H1 (cell line): ENCODE results near the gene EGFR. TPM values are rescaled to one million over a fixed set of nuclear protein-coding genes. Genes with fewer than 3 reads are reported as not detected.

Source experiments
- CTCF ChIA-PET: fragments of 300-600 bp; sonication (Branson Sonifier 250); formaldehyde crosslinking; loops from one replicate; lab custom pipeline; 2021; ENCODE audit not compliant: partially characterized antibody; lab: Charles Lee
- POLR2A ChIA-PET: fragments of 300-600 bp; sonication (Branson Sonifier 250); formaldehyde crosslinking; loops from one replicate; lab custom pipeline; 2021; ENCODE audit warnings: inconsistent platforms; ENCODE audit not compliant: partially characterized antibody; lab: Charles Lee
- DNase-seq, 2 experiments: peaks; one replicate each; pipeline versions ENCODE4 v3.0.0 to v3.0.0-alpha.2; 2010 to 2022; ENCODE audit warnings: low spot score in 2 of 2, low read depth in 1 of 2, mixed read lengths in 1 of 2
- FAIRE-seq: peaks from 2 replicates; lab custom pipeline; 2011; peaks lifted over from hg19 to GRCh38; lab: Jason Lieb, UNC
- H2AFZ ChIP-seq: 2 replicates; pipeline ENCODE4 v1.8.1; 2012; ENCODE audit warnings: low read length, inconsistent platforms
- H2AK5ac ChIP-seq: 2 replicates; pipeline ENCODE4 v1.6.1; 2013; ENCODE audit warnings: low read depth, low read length
- H2BK120ac ChIP-seq: replicated peaks from 2 replicates; pipeline ENCODE3; 2013; ENCODE audit warnings: low read depth, low read length, inconsistent platforms
- H2BK12ac ChIP-seq: 2 replicates; pipeline ENCODE4 v1.6.1; 2013; ENCODE audit warnings: low read depth, low read length
- H2BK15ac ChIP-seq: 2 replicates; pipeline ENCODE4 v1.6.1; 2013; ENCODE audit warnings: low read length
- H2BK20ac ChIP-seq: 2 replicates; pipeline ENCODE4 v1.6.1; 2013; ENCODE audit warnings: low read length
- H2BK5ac ChIP-seq: 2 replicates; pipeline ENCODE4 v1.6.1; 2013; ENCODE audit warnings: low read depth, low read length
- H3K14ac ChIP-seq: 2 replicates; pipeline ENCODE4 v1.6.1; 2013; ENCODE audit warnings: inconsistent platforms; ENCODE audit not compliant: insufficient read length
- H3K18ac ChIP-seq: 2 replicates; pipeline ENCODE4 v1.6.1; 2013; ENCODE audit warnings: low read length; ENCODE audit errors: extremely low read depth
- H3K23ac ChIP-seq: 2 replicates; pipeline ENCODE4 v1.6.1; 2013; ENCODE audit warnings: inconsistent platforms; ENCODE audit not compliant: insufficient read length
- H3K23me2 ChIP-seq: 2 replicates; pipeline ENCODE4 v1.6.1; 2013; ENCODE audit warnings: low read depth, low read length
- H3K27ac ChIP-seq: 2 replicates; pipeline ENCODE4 v1.6.1; 2011; ENCODE audit warnings: low read depth, low read length, inconsistent platforms
- H3K27me3 ChIP-seq, 4 experiments: replicated peaks in 1 of 4; 1 replicate in 1 of 4; 2 replicates in 3 of 4; pipeline versions ENCODE4 v1.6.1 to v1.8.1; 2011 to 2013; ENCODE audit warnings: low read length in 3 of 4, mild to moderate bottlenecking in 3 of 4, inconsistent platforms in 2 of 4, mixed read lengths in 2 of 4, moderate library complexity in 1 of 4; ENCODE audit not compliant: control insufficient read depth in 3 of 4, insufficient read depth in 3 of 4; ENCODE audit errors: extremely low read depth in 1 of 4
- H3K36me3 ChIP-seq, 4 experiments: 2 replicates each; pipeline versions ENCODE4 v1.6.1 to v1.8.1; 2011 to 2013; ENCODE audit warnings: mild to moderate bottlenecking in 4 of 4, low read length in 3 of 4, moderate library complexity in 2 of 4, control low read depth in 1 of 4, inconsistent platforms in 1 of 4; ENCODE audit not compliant: insufficient read depth in 4 of 4, control insufficient read depth in 2 of 4
- H3K4ac ChIP-seq: replicated peaks from 2 replicates; pipeline ENCODE3; 2013; ENCODE audit warnings: low read length, low read depth, mixed read lengths, inconsistent platforms; ENCODE audit not compliant: insufficient read length
- H3K4me1 ChIP-seq, 4 experiments: replicated peaks in 1 of 4; 1 replicate in 1 of 4; 2 replicates in 3 of 4; pipeline versions ENCODE4 v1.6.1 to v1.8.1; 2011 to 2013; ENCODE audit warnings: low read length in 3 of 4, inconsistent platforms in 2 of 4, mixed read lengths in 1 of 4; ENCODE audit not compliant: insufficient read depth in 4 of 4, control insufficient read depth in 3 of 4
- H3K4me2 ChIP-seq, 2 experiments: 2 replicates each; pipeline versions ENCODE4 v1.6.1 to v1.8.1; 2011 to 2013; ENCODE audit warnings: low read depth in 2 of 2, low read length in 2 of 2, control low read depth in 1 of 2, inconsistent platforms in 1 of 2, mild to moderate bottlenecking in 1 of 2; ENCODE audit not compliant: insufficient read depth in 1 of 2
- H3K4me3 ChIP-seq, 4 experiments: fragments of 200-600, 300-600 bp in 1 of 4; sonication (generic), shearing (Covaris generic), sonication (Bioruptor Twin) in 1 of 4; 2 replicates each; pipeline versions ENCODE4 v1.5.1 to v1.8.1; 2011 to 2016; ENCODE audit warnings: low read length in 4 of 4, low read depth in 3 of 4, control low read depth in 2 of 4, inconsistent platforms in 2 of 4, mild to moderate bottlenecking in 2 of 4, mixed read lengths in 1 of 4, moderate library complexity in 1 of 4; ENCODE audit not compliant: insufficient read depth in 2 of 4; ENCODE audit errors: extremely low read depth in 1 of 4
- H3K56ac ChIP-seq: replicated peaks from 2 replicates; pipeline ENCODE3; 2013; ENCODE audit warnings: low read depth, mild to moderate bottlenecking, mixed read lengths, low read length, inconsistent platforms; ENCODE audit not compliant: insufficient read length
- H3K79me1 ChIP-seq: 2 replicates; pipeline ENCODE4 v1.6.1; 2013; ENCODE audit warnings: low read depth, low read length, control low read depth
- H3K79me2 ChIP-seq, 2 experiments: 2 replicates each; pipeline versions ENCODE4 v1.6.1 to v1.8.1; 2012 to 2013; ENCODE audit warnings: low read length in 2 of 2, mild to moderate bottlenecking in 2 of 2, inconsistent platforms in 1 of 2; ENCODE audit not compliant: insufficient read depth in 2 of 2, control insufficient read depth in 1 of 2
- H3K9ac ChIP-seq, 4 experiments: replicated peaks in 1 of 4; 1 replicate in 1 of 4; 2 replicates in 3 of 4; pipeline versions ENCODE4 v1.6.1 to v1.8.1; 2011 to 2013; ENCODE audit warnings: low read depth in 3 of 4, low read length in 3 of 4, control low read depth in 2 of 4, mild to moderate bottlenecking in 2 of 4, moderate library complexity in 2 of 4, inconsistent platforms in 1 of 4; ENCODE audit errors: extremely low read depth in 1 of 4
- H3K9me3 ChIP-seq, 2 experiments: 2 replicates each; pipeline versions ENCODE4 v1.6.1 to v1.8.1; 2012 to 2013; ENCODE audit warnings: mild to moderate bottlenecking in 2 of 2, moderate library complexity in 2 of 2, control low read depth in 1 of 2, inconsistent platforms in 1 of 2, low read depth in 1 of 2, low read length in 1 of 2, mixed read lengths in 1 of 2; ENCODE audit not compliant: insufficient read depth in 2 of 2
- H4K20me1 ChIP-seq, 2 experiments: replicated peaks in 1 of 2; 2 replicates each; pipeline versions ENCODE3 to v1.8.1; 2011 to 2013; ENCODE audit warnings: inconsistent platforms in 2 of 2, low read length in 2 of 2, mild to moderate bottlenecking in 1 of 2; ENCODE audit not compliant: insufficient read depth in 2 of 2, control insufficient read depth in 1 of 2
- H4K5ac ChIP-seq: 2 replicates; pipeline ENCODE4 v1.6.1; 2013; ENCODE audit warnings: low read length, low read depth, mixed read lengths, inconsistent platforms; ENCODE audit not compliant: insufficient read length
- H4K8ac ChIP-seq: 2 replicates; pipeline ENCODE4 v1.8.0; 2013; ENCODE audit warnings: mild to moderate bottlenecking, moderate library complexity, low read length, inconsistent platforms; ENCODE audit not compliant: insufficient read depth; ENCODE audit errors: extremely low read depth
- H4K91ac ChIP-seq: replicated peaks from 2 replicates; pipeline ENCODE3; 2013; ENCODE audit warnings: low read length, mixed read lengths, inconsistent platforms; ENCODE audit not compliant: insufficient read length
- CBX5 ChIP-seq: fragments of 300-800, 300-1000 bp; sonication (generic); IDR thresholded peaks from 2 replicates; pipeline ENCODE4 v1.7.1; 2016; ENCODE audit warnings: antibody characterized with exemption, low read length, low read depth
- RAD21 ChIP-seq, 2 experiments: IDR thresholded peaks in 1 of 2; conservative IDR thresholded peaks in 1 of 2; 2 replicates each; pipeline ENCODE4 v1.6.1; 2011; ENCODE audit warnings: low read depth in 2 of 2, low read length in 2 of 2, improper control_type of control experiment in 1 of 2, inconsistent platforms in 1 of 2, mild to moderate bottlenecking in 1 of 2, moderate library complexity in 1 of 2
- SIRT6 ChIP-seq: IDR thresholded peaks from one replicate; pipeline ENCODE4 v1.7.1; 2012; ENCODE audit warnings: low read length, inconsistent platforms
- SP1 ChIP-seq: IDR thresholded peaks from 2 replicates; pipeline ENCODE4 v1.6.1; 2011; ENCODE audit warnings: low read depth, low read length
- SRF ChIP-seq: IDR thresholded peaks from 2 replicates; pipeline ENCODE4 v1.6.1; 2011; ENCODE audit warnings: mild to moderate bottlenecking, low read depth, low read length, moderate library complexity
- WGBS, 2 experiments: shearing (Covaris generic) in 1 of 2; methylation state at CpG; one replicate each; pipeline versions ENCODE4 v1.1.6 to v1.1.7; 2013 to 2015; ENCODE audit warnings: low lambda C conversion rate in 2 of 2, mixed read lengths in 2 of 2, inconsistent platforms in 1 of 2, low coverage in 1 of 2, missing lambda C conversion rate in 1 of 2; ENCODE audit not compliant: insufficient replicate concordance in 2 of 2, insufficient coverage in 1 of 2, insufficient read length in 1 of 2; ENCODE audit errors: extremely low coverage in 1 of 2, missing lambda C conversion rate in 1 of 2; 5-methylcytosine and 5-hydroxymethylcytosine counted together
- polyA plus RNA-seq, 7 experiments: library from polyadenylated mRNA; depleted of rRNA in 3 of 7; stranded (reverse) in 5 of 7; unstranded in 2 of 7; fragments of >200 nt in 5 of 7; fragments of 200-250 nt in 2 of 7; gene quantifications; 1 replicate in 5 of 7; 2 replicates in 1 of 7; 4 replicates in 1 of 7; pipeline versions ENCODE4 v1.2.1 to v1.2.3, GENCODE V29; 2011 to 2013; ENCODE audit warnings: missing spikeins in 2 of 7, mixed read lengths in 2 of 7
- total RNA-seq: library from RNA; stranded (reverse); fragmentation: NEBNext Ultra II Directional; extraction: Animal tissue kit (Norgen Biotek cat#: 25700); gene quantifications from 2 replicates; pipeline ENCODE4 v1.2.1, GENCODE V29; 2021
- TF ChIP-seq, protein P1 (sequence below): IDR thresholded peaks from 2 replicates; pipeline ENCODE4 v1.6.1; 2012; ENCODE audit warnings: inconsistent platforms
- TF ChIP-seq, protein P2 (sequence below): IDR thresholded peaks from 2 replicates; pipeline ENCODE4 v1.6.1; 2012; ENCODE audit warnings: inconsistent platforms

The EGFR gene
- total and polyA plus RNA-seq, 2 of the 8 experiments (the other 6 are each of a cell fraction or from before 2014, with no cell fraction given): 1.9 to 5.8 TPM

- Histone ChIP-seq H4K5ac (no peak overlapping the region), H3K4me3 (no peak overlapping the region), H3K4me1 (peaks cover 0 to under 1% (median 0%) of the 10 kb centered on the region in 4 experiments; a peak in 3 of 7 replicates), H4K8ac (no peak overlapping the region), H3K27ac (no peak overlapping the region), H2BK5ac (no peak overlapping the region), H2BK120ac (no peak overlapping the region), H3K79me2 (no peaks in the 10 kb centered on the region), H3K9ac (no peak overlapping the region), H2AK5ac (no peak overlapping the region), H4K20me1 (no peaks in the 10 kb centered on the region), H3K56ac (no peak overlapping the region), H3K4me2 (no peak overlapping the region), H2AFZ (no peak overlapping the region), H3K14ac (no peak overlapping the region), H3K18ac (no peak overlapping the region), H3K4ac (no peak overlapping the region), H3K23me2 (no peaks in the 10 kb centered on the region), H3K23ac (no peak overlapping the region), H3K27me3 (no peaks in the 10 kb centered on the region), H4K91ac (no peak overlapping the region), H3K36me3 (no peaks in the 10 kb centered on the region), H2BK15ac (no peak overlapping the region), H2BK20ac (no peak overlapping the region), H2BK12ac (no peak overlapping the region), H3K79me1 (no peaks in the 10 kb centered on the region), H3K9me3 (no peaks in the 10 kb centered on the region)
- ChIA-PET CTCF (interaction anchor here (0.6 kb wide), 1 partner anchor 335 kb away, joined by 3 read pairs; no protein-coding TSS in a partner anchor), POLR2A (no interaction called here)
- no peak for FAIRE-seq
- TF ChIP-seq RAD21 (IDR thresholded peaks at IDR 0.05 in 1 of 2, conservative IDR thresholded peaks at IDR 0.05 in 1 of 2; ENCODE audit: low read depth in 2 of 2, low read length in 2 of 2): no peak
- TF ChIP-seq, protein P1, sequence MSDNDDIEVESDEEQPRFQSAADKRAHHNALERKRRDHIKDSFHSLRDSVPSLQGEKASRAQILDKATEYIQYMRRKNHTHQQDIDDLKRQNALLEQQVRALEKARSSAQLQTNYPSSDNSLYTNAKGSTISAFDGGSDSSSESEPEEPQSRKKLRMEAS: peak; percentile 59
- TF ChIP-seq SIRT6: no peak
- no peak for TF ChIP-seq CBX5
- TF ChIP-seq SRF: no peak
- TF ChIP-seq, protein P2, sequence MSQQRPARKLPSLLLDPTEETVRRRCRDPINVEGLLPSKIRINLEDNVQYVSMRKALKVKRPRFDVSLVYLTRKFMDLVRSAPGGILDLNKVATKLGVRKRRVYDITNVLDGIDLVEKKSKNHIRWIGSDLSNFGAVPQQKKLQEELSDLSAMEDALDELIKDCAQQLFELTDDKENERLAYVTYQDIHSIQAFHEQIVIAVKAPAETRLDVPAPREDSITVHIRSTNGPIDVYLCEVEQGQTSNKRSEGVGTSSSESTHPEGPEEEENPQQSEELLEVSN: peak; percentile 19; the same call in 1 of the 2 replicates
- no peak for TF ChIP-seq SP1
- WGBS, 2 experiments: 82% methylated on average over 13 of the region's 13 CpGs; no CpG with 5 or more reads in 1 of the 2 experiments
- DNase-seq: peak in 1 of 2 experiments; percentile 43
Measured at GRCh38 chr7:55073976-55074528, 55.2 kb downstream of the EGFR start.
